RCC 7860 (cell line): ENCODE measurements around the gene SPATA33.
"Not testable (repeated sequence)": the region's sequence is repeated elsewhere in the genome, so short reads cannot be mapped to it uniquely, and the experiment has no call there.

Source experiments
- DNase-seq: peaks from one replicate; pipeline ENCODE4 v3.0.0-alpha.2; 2015; ENCODE audit warnings: low spot score
- FAIRE-seq: peaks from 2 replicates; lab custom pipeline; 2012; peaks lifted over from hg19 to GRCh38; lab: Jason Lieb, UNC

The SPATA33 gene

GRCh38 chr16:89658221-89658879 lies 714 bp downstream of the SPATA33 start:
- DNase-seq (no peak), FAIRE-seq (no peak)

DNA sequence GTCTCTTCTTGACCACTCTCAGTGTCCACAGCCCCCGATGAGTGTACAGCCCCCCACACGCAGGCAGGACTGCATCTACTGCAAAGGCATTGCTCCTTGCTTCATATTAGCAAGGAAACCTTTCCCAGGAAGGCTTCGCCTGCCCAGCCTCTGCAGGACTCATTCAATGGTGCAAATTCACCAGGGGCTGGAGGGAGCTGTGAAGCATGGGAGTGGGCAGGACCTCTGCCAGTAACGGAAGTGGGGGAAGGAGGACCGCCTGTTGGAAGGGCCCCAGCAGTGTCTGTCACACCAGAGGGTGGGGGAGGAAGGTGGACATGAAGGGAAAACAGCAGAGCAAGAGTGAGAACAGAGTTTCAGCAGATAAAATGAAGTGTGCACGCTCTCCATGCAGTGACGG lies 2.5 kb downstream of the SPATA33 start:
- DNase-seq (no peak), FAIRE-seq (no peak)

GRCh38 chr16:89661215-89661614 lies 3.6 kb downstream of the SPATA33 start:
- DNase-seq (no peak), FAIRE-seq (no peak)

DNA sequence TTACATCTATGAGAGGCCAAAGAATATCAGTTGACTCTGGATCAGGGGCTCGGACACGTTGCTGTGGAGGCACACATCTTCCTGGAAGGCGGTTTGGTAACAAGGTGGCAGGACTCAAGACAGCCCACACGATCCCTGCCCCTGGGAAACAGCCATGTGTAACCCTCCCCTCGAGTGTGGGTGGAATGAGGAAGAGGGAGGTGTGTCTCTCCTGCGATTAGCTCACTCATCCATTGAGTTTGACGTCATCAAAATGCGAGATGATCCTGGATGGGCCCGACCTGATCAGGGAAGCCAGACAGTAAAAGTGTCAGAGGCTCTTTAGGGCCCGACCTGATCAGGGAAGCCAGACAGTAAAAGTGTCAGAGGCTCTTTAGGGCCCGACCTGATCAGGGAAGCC lies 6.6 kb downstream of the SPATA33 start:
- DNase-seq, FAIRE-seq: not testable (repeated sequence)

DNA sequence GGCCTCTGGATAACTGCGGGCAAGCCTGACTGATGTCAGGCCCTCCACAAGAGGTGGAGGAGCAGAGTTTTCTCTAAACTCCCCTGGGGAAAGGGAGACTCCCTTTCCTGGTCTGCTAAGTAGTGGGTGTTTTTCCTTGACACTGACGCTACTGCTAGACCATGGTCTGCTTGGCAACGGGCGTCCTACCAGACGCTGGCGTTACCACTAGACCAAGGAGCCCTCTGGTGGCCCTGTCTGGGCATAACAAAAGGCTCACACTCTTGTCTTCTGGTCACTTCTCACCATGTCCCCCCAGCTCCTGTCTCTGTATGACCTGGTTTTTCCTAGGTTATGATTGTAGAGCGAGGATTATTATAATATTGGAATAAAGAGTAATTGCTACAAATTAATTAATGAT lies 9.4 kb downstream of the SPATA33 start:
- DNase-seq, FAIRE-seq: not testable (repeated sequence)

- DNase-seq (no peak), FAIRE-seq (no peak)
Observed at GRCh38 chr16:89667633-89668032, 10.0 kb downstream of the SPATA33 start.

DNA sequence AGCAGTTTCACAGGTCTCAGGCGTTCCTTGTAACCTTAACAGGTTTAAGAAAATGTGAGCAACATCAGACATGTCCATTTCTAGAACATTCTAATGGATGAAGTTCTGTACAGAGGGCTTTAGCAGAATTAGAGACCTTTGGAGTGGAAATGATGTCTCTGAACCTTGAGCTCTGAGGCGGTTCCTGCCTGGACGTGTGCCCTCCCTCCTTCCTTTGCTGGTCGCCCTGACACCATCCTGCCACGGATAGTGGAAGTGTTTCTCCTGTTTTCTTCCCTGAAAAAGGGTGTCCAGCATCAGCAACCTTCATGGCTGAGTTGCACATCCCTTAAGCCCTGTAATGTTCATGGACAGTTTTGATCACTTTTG lies 11.1 kb downstream of the SPATA33 start:
- DNase-seq (no peak), FAIRE-seq (no peak)

DNA sequence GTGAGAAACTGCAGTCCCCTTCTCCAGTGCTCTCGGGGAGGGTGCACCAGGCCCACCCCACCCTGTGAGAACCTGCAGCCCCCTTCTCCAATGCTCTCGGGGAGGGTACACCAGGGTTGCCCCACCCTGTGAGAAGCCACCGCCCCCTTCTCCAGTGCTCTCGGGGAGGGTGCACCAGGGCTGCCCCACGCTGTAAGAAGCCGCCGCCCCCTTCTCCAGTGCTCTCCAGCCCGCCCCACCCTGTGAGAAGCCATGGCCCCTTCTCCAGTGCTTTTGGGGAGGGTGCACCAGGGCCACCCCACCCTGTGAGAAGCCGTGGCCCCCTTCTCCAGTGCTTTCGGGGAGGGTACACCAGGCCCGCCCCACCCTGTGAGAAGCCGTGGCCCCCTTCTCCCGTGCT lies 12.1 kb downstream of the SPATA33 start:
- DNase-seq = no peak
- FAIRE-seq = no peak

DNA sequence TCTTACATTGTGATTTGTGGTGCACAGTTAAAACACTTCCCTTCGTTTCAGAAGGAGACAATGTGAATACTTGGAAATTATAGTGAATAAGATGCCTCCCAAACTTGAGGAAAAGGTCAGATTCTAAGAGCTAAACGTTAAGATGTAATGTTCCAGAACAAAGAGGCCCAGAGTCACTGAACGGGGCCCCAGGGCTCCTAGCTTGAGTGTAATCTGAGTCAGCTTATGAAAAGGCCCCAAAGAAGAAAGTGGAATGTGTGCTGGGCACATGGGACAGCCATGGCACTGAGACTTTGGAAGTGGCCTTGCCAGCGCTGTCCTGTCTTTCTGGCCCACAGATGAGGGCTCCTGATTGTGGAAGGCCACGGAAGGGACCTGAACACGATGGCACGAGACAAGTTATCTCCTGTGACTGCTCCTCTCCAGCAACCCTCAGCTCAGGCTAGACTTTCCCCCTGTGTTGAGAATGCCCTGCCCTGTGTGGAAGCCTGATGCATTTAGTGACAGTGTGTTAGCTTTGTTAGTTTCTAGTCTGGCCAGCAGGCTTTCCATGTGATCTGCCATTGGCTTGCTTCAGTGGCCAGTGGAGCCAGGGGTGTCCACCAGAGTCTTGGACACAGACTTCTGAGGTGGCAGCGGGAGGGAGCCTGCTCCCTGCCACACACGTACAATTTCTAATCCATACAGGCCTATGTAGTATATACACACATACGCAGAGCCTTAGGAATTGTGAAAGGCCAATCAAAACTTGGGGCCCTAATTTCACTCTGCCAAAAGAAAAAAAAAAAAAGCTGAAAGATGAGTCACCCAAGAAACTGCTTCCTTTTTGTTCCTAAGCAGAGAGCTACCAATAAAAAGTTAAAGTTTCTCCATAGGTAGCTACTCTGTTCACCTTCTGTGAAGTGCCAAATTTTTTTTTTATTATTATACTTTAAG lies 13.1 kb downstream of the SPATA33 start:
- no peak for DNase-seq
- no peak for FAIRE-seq

- FAIRE-seq, DNase-seq: not testable (repeated sequence)
Observed at GRCh38 chr16:89671565-89671964, 13.9 kb downstream of the SPATA33 start.

- DNase-seq (no peak), FAIRE-seq (no peak)
Observed at GRCh38 chr16:89672177-89672941, 14.7 kb downstream of the SPATA33 start.

- DNase-seq (peak; percentile 11), FAIRE-seq (no peak)
Observed at GRCh38 chr16:89678258-89678657, 20.6 kb downstream of the SPATA33 start.

DNA sequence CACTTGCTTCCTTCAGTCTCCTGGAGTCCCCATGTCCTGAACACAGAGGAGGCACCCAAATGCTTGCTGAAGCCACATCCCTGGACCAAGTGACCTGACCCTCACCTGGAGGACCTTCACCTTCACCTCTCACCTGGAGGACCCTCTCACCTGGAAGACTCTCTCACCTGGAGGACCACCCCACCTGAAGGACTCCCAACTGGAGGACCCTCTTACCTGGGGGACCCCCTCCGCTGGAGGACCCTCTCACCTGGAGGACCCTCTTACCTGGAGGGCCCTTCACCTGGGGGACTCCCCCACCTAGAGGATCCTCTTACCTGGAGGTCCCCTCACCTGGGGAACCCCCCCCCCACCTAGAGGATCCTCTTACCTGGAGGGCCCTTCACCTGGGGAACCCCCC lies 28.3 kb downstream of the SPATA33 start:
- DNase-seq (no peak), FAIRE-seq (no peak)

DNA sequence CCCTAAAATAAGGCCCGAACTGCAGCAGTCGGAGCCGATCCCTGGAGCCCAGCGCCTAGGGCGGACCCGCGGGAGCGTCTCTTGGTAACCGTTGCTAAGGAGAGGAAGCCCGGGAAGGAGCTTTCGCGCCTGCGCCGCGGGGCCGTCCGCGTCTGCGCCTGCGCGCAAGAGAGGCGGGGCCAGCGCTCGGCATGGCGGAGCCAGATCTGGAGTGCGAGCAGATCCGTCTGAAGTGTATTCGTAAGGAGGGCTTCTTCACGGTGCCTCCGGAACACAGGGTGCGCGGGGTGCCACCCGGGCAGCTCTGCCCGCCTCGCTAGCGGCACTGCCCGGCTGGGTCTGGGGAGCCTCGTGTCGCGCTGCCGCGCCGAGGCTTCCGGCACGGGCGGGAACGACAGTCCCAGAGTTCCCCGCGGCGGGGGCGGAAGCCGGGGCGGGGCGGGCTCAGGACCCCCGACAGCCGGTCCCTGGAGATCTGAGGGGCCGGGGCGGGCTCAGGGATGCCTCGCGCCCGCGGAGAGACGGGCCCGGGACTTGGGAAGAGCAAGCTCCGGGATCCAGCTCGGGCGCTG lies 29.0 kb downstream of the SPATA33 start, which contains the start of gene CDK10:
TSS of gene CDK10 (plus strand) at position 170 of the 572 bp plus-strand sequence. CDS start at position 192, 22 bp downstream.
- FAIRE-seq (no peak), DNase-seq (peak; percentile 68)

GRCh38 chr16:89687092-89687940 lies 29.7 kb downstream of the SPATA33 start:
- DNase-seq (peak; percentile 93), FAIRE-seq (peak; percentile 83)

GRCh38 chr16:89688395-89688794 lies 30.8 kb downstream of the SPATA33 start:
- DNase-seq = no peak
- no peak for FAIRE-seq

DNA sequence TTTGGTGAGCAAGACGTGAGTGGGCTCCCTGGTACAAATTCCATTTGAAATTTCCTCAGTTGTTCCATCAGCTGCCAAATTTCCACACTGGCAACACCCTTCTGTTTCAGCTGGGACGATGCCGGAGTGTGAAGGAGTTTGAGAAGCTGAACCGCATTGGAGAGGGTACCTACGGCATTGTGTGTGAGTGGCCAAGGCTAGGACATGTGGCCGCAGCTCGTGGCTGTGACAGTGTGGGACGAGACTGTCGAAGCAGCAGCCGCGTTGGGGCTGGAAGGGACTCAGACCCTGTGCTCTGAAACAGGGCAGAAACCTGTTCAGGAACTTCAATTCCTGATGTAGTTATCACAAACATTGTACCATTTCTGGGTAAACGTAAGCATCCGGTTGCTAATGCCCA lies 31.5 kb downstream of the SPATA33 start:
- FAIRE-seq (no peak), DNase-seq (no peak)

GRCh38 chr16:89689621-89690020 lies 32.0 kb downstream of the SPATA33 start:
- DNase-seq, FAIRE-seq: not testable (repeated sequence)

- no peak for FAIRE-seq
- no peak for DNase-seq
Observed at GRCh38 chr16:89690392-89690901, 32.8 kb downstream of the SPATA33 start.
